H9 (cell line): ENCODE data around the gene OTUD4. TPM values are rescaled to one million over a fixed set of nuclear protein-coding genes. Genes with fewer than 3 reads are reported as not detected.

Experiments used
- DNase-seq: peaks from one replicate; pipeline ENCODE4 v3.0.0-alpha.2; 2017
- H2AFZ ChIP-seq: one replicate; pipeline ENCODE4 v1.6.1; 2013; ENCODE audit warnings: mild to moderate bottlenecking, low read length, control low read depth, moderate library complexity
- H2AK5ac ChIP-seq: 2 replicates; pipeline ENCODE4 v1.6.1; 2013; ENCODE audit warnings: low read length, control low read depth, mixed read lengths; ENCODE audit not compliant: insufficient read length
- H2BK120ac ChIP-seq: one replicate; pipeline ENCODE4 v1.6.1; 2013; ENCODE audit warnings: low read depth, mild to moderate bottlenecking, low read length, control low read depth, inconsistent platforms; ENCODE audit not compliant: poor library complexity, severe bottlenecking
- H2BK12ac ChIP-seq: 2 replicates; pipeline ENCODE4 v1.6.1; 2013; ENCODE audit warnings: low read length, control low read depth, mixed read lengths, low read depth; ENCODE audit not compliant: insufficient read length
- H2BK15ac ChIP-seq: 2 replicates; pipeline ENCODE4 v1.6.1; 2013; ENCODE audit warnings: low read depth, low read length, control low read depth
- H2BK20ac ChIP-seq: one replicate; pipeline ENCODE4 v1.6.1; 2013; ENCODE audit warnings: low read depth, mild to moderate bottlenecking, low read length, control low read depth, inconsistent platforms; ENCODE audit not compliant: poor library complexity, severe bottlenecking
- H2BK5ac ChIP-seq: 2 replicates; pipeline ENCODE4 v1.6.1; 2013; ENCODE audit warnings: low read length, control low read depth, mixed read lengths; ENCODE audit not compliant: insufficient read length
- H3K14ac ChIP-seq: 2 replicates; pipeline ENCODE4 v1.6.1; 2013; ENCODE audit warnings: low read length, control low read depth; ENCODE audit not compliant: insufficient read depth
- H3K18ac ChIP-seq: 2 replicates; pipeline ENCODE4 v1.6.1; 2013; ENCODE audit warnings: low read depth, mild to moderate bottlenecking, mixed read lengths, low read length, control low read depth; ENCODE audit not compliant: insufficient read length
- H3K23ac ChIP-seq: 2 replicates; pipeline ENCODE4 v1.6.1; 2013; ENCODE audit warnings: low read length, control low read depth, mixed read lengths, low read depth; ENCODE audit not compliant: insufficient read length
- H3K23me2 ChIP-seq: 2 replicates; pipeline ENCODE4 v1.6.1; 2013; ENCODE audit warnings: low read depth, mild to moderate bottlenecking, mixed read lengths, low read length, control low read depth; ENCODE audit not compliant: insufficient read length, poor library complexity, severe bottlenecking
- H3K27ac ChIP-seq: 2 replicates; pipeline ENCODE4 v1.5.1; 2013; ENCODE audit warnings: low read length, control low read depth, mixed read lengths, low read depth; ENCODE audit not compliant: insufficient read length
- H3K27me3 ChIP-seq: 2 replicates; pipeline ENCODE4 v1.6.1; 2013; ENCODE audit warnings: low read length, control low read depth, inconsistent platforms; ENCODE audit not compliant: insufficient read depth
- H3K4ac ChIP-seq: 2 replicates; pipeline ENCODE4 v1.6.1; 2013; ENCODE audit warnings: low read depth, mild to moderate bottlenecking, control low read depth, inconsistent platforms, low read length, moderate library complexity
- H3K4me1 ChIP-seq: 2 replicates; pipeline ENCODE4 v1.6.1; 2013; ENCODE audit warnings: low read length, control low read depth, inconsistent platforms; ENCODE audit not compliant: insufficient read depth
- H3K4me2 ChIP-seq: 2 replicates; pipeline ENCODE4 v1.6.1; 2013; ENCODE audit warnings: low read length, control low read depth, mixed read lengths; ENCODE audit not compliant: insufficient read length, insufficient read depth
- H3K56ac ChIP-seq: 2 replicates; pipeline ENCODE4 v1.6.1; 2013; ENCODE audit warnings: low read depth, mild to moderate bottlenecking, mixed read lengths, low read length, control low read depth; ENCODE audit not compliant: insufficient read length
- H3K79me1 ChIP-seq: 2 replicates; pipeline ENCODE4 v1.6.1; 2013; ENCODE audit warnings: low read depth, mild to moderate bottlenecking, moderate library complexity, low read length, control low read depth, inconsistent platforms; ENCODE audit not compliant: insufficient read depth, poor library complexity, severe bottlenecking
- H3K79me2 ChIP-seq: 2 replicates; pipeline ENCODE4 v1.6.1; 2013; ENCODE audit warnings: low read length, control low read depth, inconsistent platforms; ENCODE audit not compliant: insufficient read depth
- H3K9ac ChIP-seq: 2 replicates; pipeline ENCODE4 v1.6.1; 2013; ENCODE audit warnings: low read length, control low read depth, mixed read lengths; ENCODE audit not compliant: insufficient read length; ENCODE audit errors: extremely low read depth
- H3K9me3 ChIP-seq: one replicate; pipeline ENCODE4 v1.6.1; 2013; ENCODE audit warnings: low read depth, low read length, inconsistent platforms; ENCODE audit not compliant: control insufficient read depth
- H3T11ph ChIP-seq: one replicate; pipeline ENCODE4 v1.6.1; 2013; ENCODE audit warnings: mild to moderate bottlenecking, low read length, control low read depth, inconsistent platforms
- H4K20me1 ChIP-seq: one replicate; pipeline ENCODE4 v1.6.1; 2013; ENCODE audit not compliant: control insufficient read depth, insufficient read length, insufficient read depth
- H4K5ac ChIP-seq: 2 replicates; pipeline ENCODE4 v1.6.1; 2013; ENCODE audit warnings: low read depth, mild to moderate bottlenecking, mixed read lengths, low read length, control low read depth; ENCODE audit not compliant: insufficient read length
- H4K8ac ChIP-seq: replicated peaks from 2 replicates; pipeline ENCODE4 v1.6.1; 2013; ENCODE audit warnings: low read length, control low read depth, mixed read lengths, low read depth; ENCODE audit not compliant: insufficient read length
- H4K91ac ChIP-seq: 2 replicates; pipeline ENCODE4 v1.6.1; 2013; ENCODE audit warnings: low read depth, mild to moderate bottlenecking, moderate library complexity, mixed read lengths, low read length, control low read depth; ENCODE audit not compliant: insufficient read length
- H3K27ac Mint-ChIP-seq, 3 experiments: 2 replicates in 2 of 3; 3 replicates in 1 of 3; pipeline ENCODE4 v1.8.0; 2020 to 2021; ENCODE audit warnings: mixed read lengths in 3 of 3, mild to moderate bottlenecking in 1 of 3, moderate library complexity in 1 of 3
- H3K27me3 Mint-ChIP-seq: 2 replicates; pipeline ENCODE4 v1.8.0; 2021; ENCODE audit warnings: low read depth, mild to moderate bottlenecking, moderate library complexity, mixed read lengths
- H3K36me3 Mint-ChIP-seq, 3 experiments: 2 replicates in 2 of 3; 3 replicates in 1 of 3; pipeline ENCODE4 v1.8.0; 2020 to 2021; ENCODE audit warnings: low read depth in 3 of 3, mixed read lengths in 3 of 3; ENCODE audit not compliant: insufficient read depth in 1 of 3
- H3K4me1 Mint-ChIP-seq, 2 experiments: 2 replicates each; pipeline ENCODE4 v1.8.0; 2020; ENCODE audit warnings: mixed read lengths in 2 of 2
- H3K4me3 Mint-ChIP-seq, 2 experiments: 2 replicates in 1 of 2; 3 replicates in 1 of 2; pipeline ENCODE4 v1.8.0; 2020 to 2021; ENCODE audit warnings: mild to moderate bottlenecking in 2 of 2, mixed read lengths in 2 of 2, moderate library complexity in 1 of 2
- H3K9me3 Mint-ChIP-seq, 2 experiments: 2 replicates in 1 of 2; 3 replicates in 1 of 2; pipeline ENCODE4 v1.8.0; 2020; ENCODE audit warnings: mild to moderate bottlenecking in 2 of 2, mixed read lengths in 2 of 2, moderate library complexity in 1 of 2
- WGBS: extraction: QIAGEN DNeasy Blood & Tissue Kit; methylation state at CpG from one replicate; pipeline ENCODE4 v1.1.7; 2013; ENCODE audit warnings: missing lambda C conversion rate, low lambda C conversion rate, mixed read lengths; ENCODE audit not compliant: insufficient read length; ENCODE audit errors: extremely low coverage; 5-methylcytosine and 5-hydroxymethylcytosine counted together
- total RNA-seq: library from RNA; stranded (reverse); gene quantifications from 2 replicates; pipeline ENCODE4 v1.2.1, GENCODE V29; 2021
- TF ChIP-seq, protein P1 (sequence below): fragments of 200-600 bp; sonication (generic); conservative IDR thresholded peaks from 3 replicates; pipeline ENCODE4 v1.8.0; 2021; ENCODE audit warnings: antibody characterized with exemption, mild to moderate bottlenecking

Gene OTUD4
- total RNA-seq, 1 experiment from 2014 or later = 59.0 TPM

DNA sequence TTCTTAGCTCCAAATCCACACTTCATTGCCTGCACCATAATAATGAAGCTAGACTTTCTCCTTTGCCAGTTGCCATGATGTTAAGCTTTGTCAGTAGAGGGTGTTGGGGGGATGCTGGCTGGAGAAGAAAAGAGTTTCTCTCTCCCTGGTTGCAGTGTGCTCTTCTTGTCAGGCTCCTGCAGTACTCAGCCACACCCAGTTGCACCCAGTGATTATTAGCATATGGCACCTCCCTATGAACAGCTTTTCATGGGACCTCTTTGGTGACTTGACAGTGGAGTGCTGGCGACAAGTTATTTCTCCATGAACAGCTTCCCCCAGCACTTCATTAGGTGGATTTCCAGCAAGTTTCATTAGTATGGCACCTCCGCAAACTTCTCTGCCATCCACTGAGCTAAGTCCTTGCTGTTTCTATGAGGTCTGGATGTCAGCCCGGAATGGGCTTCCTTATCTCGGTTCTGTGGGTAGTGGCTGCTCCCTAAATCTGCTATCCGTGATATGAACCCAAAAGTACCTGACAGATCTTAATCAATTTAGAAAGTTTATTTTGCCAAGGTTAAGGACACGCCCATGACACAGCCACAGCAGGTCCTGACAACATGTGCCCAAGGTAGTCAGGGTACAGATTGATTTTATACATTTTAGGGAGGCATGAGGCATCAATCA is 18.8 kb upstream of the OTUD4 start:
- no peak overlapping the region for H3K27ac Mint-ChIP-seq

More for the DNA sequence above, 18.8 kb upstream of the OTUD4 start:
- H3K36me3 Mint-ChIP-seq = no peaks in the 10 kb centered on the region
- H3K79me2 ChIP-seq = no peaks in the 10 kb centered on the region
- H3K56ac ChIP-seq = no peak overlapping the region
- no peak overlapping the region for H3K4me3 Mint-ChIP-seq
- no peak overlapping the region for H3K23ac ChIP-seq
- no peaks in the 10 kb centered on the region for H3K9me3 ChIP-seq
- H3K18ac ChIP-seq = no peak overlapping the region
- no peak overlapping the region for H3T11ph ChIP-seq
- H2BK15ac ChIP-seq = no peak overlapping the region
- TF ChIP-seq, protein P1, sequence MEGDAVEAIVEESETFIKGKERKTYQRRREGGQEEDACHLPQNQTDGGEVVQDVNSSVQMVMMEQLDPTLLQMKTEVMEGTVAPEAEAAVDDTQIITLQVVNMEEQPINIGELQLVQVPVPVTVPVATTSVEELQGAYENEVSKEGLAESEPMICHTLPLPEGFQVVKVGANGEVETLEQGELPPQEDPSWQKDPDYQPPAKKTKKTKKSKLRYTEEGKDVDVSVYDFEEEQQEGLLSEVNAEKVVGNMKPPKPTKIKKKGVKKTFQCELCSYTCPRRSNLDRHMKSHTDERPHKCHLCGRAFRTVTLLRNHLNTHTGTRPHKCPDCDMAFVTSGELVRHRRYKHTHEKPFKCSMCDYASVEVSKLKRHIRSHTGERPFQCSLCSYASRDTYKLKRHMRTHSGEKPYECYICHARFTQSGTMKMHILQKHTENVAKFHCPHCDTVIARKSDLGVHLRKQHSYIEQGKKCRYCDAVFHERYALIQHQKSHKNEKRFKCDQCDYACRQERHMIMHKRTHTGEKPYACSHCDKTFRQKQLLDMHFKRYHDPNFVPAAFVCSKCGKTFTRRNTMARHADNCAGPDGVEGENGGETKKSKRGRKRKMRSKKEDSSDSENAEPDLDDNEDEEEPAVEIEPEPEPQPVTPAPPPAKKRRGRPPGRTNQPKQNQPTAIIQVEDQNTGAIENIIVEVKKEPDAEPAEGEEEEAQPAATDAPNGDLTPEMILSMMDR = no peak
- no peak overlapping the region for H3K4me2 ChIP-seq
- no peak overlapping the region for H3K14ac ChIP-seq
- H3K9ac ChIP-seq = no peak overlapping the region
- H3K4me1 ChIP-seq = peaks cover 2% of the 10 kb centered on the region; the same call in 1 of the 2 replicates
- H4K5ac ChIP-seq = no peak overlapping the region
- no peak overlapping the region for H3K4ac ChIP-seq
- no peak overlapping the region for H4K91ac ChIP-seq
- no peak overlapping the region for H2BK120ac ChIP-seq
- H4K20me1 ChIP-seq = no peaks in the 10 kb centered on the region
- H3K79me1 ChIP-seq = no peaks in the 10 kb centered on the region
- H2BK12ac ChIP-seq = no peak overlapping the region
- H3K27me3 ChIP-seq = no peaks in the 10 kb centered on the region
- no peak overlapping the region for H2BK20ac ChIP-seq
- no peaks in the 10 kb centered on the region for H3K23me2 ChIP-seq
- H3K4me1 Mint-ChIP-seq = no peaks in the 10 kb centered on the region; a peak in 1 of 4 replicates
- H2AK5ac ChIP-seq = no peak overlapping the region
- WGBS = no CpG with 5 or more reads among the region's 6 CpGs
- DNase-seq = no peak
- H3K9me3 Mint-ChIP-seq = no peaks in the 10 kb centered on the region
- no peak overlapping the region for H2BK5ac ChIP-seq
- H3K27ac ChIP-seq = no peak overlapping the region
- H2AFZ ChIP-seq = no peak overlapping the region
- no peaks in the 10 kb centered on the region; the same call in 1 of the 2 replicates for H3K27me3 Mint-ChIP-seq
- no peak overlapping the region for H4K8ac ChIP-seq
